ENCODE measurements around the gene HS1BP3. TPM values are rescaled to one million over a fixed set of nuclear protein-coding genes. Genes with fewer than 3 reads are reported as not detected.

HS1BP3 gene, protein sequence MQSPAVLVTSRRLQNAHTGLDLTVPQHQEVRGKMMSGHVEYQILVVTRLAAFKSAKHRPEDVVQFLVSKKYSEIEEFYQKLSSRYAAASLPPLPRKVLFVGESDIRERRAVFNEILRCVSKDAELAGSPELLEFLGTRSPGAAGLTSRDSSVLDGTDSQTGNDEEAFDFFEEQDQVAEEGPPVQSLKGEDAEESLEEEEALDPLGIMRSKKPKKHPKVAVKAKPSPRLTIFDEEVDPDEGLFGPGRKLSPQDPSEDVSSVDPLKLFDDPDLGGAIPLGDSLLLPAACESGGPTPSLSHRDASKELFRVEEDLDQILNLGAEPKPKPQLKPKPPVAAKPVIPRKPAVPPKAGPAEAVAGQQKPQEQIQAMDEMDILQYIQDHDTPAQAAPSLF
- 16.2 and 18.0 TPM in 2 replicates for total RNA-seq (2021)
- Bru-seq, nascent RNA, result percentile 41 among the genes with signal in this experiment
- BruChase-seq, experiment 1, labeled RNA remaining after a 2-hour chase, result percentile 40 among the genes with signal in this experiment
- percentile 45 among the genes with signal in this experiment for BruChase-seq, experiment 2, labeled RNA remaining after a 6-hour chase
- long read RNA-seq, partial matches to known transcripts, result 1 of 6 reads
- long read RNA-seq, other reads (novel, unspliced or antisense), result 5 of 6 reads

DNA sequence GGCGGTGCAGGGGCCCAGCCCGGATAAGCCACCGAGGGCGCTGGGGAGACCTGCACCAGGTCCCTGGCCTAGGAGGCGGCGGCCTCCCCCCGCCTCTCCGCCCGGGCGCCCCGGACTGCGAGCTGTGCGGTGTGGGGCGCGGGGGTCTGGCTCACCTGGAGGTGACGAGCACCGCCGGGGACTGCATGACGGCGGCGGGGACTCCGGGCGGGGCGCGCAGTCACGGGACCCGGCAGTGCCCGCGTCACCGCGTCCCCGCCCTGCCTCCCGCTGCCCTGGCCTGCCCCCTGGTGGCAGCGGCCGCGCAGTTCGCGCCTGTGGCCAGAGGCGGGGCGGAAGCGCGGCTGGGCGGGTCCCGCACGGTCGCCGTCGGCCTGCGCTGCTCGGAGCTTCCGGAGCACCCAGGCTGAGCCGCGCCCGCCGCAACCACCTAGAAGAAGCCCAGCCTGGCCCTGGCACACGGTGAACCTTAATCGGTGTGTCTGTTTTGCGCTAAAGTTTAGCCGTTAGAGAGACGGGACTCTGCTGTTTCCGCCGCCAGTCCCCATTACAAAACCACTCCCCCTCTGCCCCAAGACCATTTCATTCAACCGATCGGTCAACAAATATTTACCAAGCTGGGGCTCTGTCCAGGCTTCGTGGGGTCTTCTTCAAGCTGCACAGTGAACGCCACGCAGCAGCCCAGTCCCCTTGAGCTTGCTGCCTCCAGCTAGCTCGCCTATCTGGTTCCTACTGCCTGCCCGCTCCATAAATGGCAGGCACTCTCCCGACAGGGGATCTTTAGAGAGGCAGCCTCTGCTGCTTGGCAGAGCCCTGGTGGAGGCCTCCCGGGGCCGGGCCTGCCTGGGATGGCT lies at the start of gene HS1BP3:
TSS of gene HS1BP3 (minus strand) at position 222 of the 854 bp plus-strand sequence. CDS start at position 187, 35 bp downstream.
- TF ChIP-seq EZH2 (IDR thresholded peaks at IDR 0.05; ENCODE audit: low read depth), result no peak
- TF ChIP-seq, protein P1, sequence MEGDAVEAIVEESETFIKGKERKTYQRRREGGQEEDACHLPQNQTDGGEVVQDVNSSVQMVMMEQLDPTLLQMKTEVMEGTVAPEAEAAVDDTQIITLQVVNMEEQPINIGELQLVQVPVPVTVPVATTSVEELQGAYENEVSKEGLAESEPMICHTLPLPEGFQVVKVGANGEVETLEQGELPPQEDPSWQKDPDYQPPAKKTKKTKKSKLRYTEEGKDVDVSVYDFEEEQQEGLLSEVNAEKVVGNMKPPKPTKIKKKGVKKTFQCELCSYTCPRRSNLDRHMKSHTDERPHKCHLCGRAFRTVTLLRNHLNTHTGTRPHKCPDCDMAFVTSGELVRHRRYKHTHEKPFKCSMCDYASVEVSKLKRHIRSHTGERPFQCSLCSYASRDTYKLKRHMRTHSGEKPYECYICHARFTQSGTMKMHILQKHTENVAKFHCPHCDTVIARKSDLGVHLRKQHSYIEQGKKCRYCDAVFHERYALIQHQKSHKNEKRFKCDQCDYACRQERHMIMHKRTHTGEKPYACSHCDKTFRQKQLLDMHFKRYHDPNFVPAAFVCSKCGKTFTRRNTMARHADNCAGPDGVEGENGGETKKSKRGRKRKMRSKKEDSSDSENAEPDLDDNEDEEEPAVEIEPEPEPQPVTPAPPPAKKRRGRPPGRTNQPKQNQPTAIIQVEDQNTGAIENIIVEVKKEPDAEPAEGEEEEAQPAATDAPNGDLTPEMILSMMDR (conservative IDR thresholded peaks at IDR 0.05), result peak; percentile 63; the same call in 1 of the 2 replicates
- no peaks in the 10 kb centered on the region for H3F3A ChIP-seq (ENCODE audit: insufficient read depth, low read depth)
- intact Hi-C loops (cut with micrococcal nuclease; ENCODE audit: unreplicated experiment), result no loop called here

DNA sequence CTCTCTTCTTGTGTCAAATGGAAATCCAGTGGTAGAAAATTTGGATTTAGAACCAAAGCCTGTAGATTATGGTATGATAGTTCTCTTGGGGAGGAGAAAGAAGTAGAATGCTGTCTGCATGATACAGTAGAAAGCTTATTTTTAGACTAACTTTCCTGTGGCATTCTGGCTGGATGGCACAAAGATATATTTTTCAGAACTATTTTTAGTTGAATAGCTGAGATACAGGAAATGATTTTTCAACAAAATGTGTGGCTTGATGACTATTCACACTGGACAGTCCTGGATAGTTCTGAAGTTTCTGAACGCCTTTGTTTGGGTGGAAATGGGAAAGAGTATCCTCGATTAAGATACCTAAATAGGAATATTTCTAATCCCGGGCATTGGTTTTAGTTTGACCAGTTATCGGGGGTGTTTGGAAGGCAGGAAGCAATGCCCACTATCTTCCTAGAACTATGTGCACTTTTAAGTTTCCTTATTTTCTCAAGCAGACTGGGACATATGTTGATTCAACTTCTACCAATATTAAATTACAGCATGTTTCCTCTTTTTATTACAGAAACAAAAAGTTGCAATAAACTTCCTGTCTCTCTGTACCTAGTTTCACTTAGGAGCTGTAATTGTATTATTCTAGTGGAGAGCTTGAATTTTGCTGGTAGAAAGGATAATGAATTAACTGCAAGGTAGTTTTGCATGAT lies 48.2 kb upstream of the HS1BP3 start:
- POLR2A ChIA-PET (ENCODE audit: unreplicated experiment), result no interaction called here
- H3K27ac ChIP-seq, result no peak overlapping the region

More for the DNA sequence above, at the start of gene HS1BP3:
- Histone ChIP-seq H3K9me3 (ENCODE audit: insufficient read depth, low read depth) (no peaks in the 10 kb centered on the region), H3K36me3 (ENCODE audit: low read depth) (no peaks in the 10 kb centered on the region), H4K20me1 (ENCODE audit: insufficient read depth) (no peaks in the 10 kb centered on the region), H3K27me3 (ENCODE audit: insufficient read depth, low read depth) (no peaks in the 10 kb centered on the region), H3K9me2 (ENCODE audit: insufficient read depth) (no peaks in the 10 kb centered on the region), H2AFZ (peak within 1 kb of the TSS; percentile 95), H3K79me2 (ENCODE audit: low read depth) (no peaks in the 10 kb centered on the region), H3K27ac (no peak within 1 kb of the TSS), H3K4me3 (peak within 1 kb of the TSS; percentile 69), H3K4me2 (peak within 1 kb of the TSS; percentile 92), H3K4me1 (replicated peaks; ENCODE audit: insufficient read depth) (peaks cover 12% of the 10 kb centered on the region)
- ChIA-PET CTCF (interaction anchor here (0.5 to 1.7 kb wide), 9 partner anchors 9 to 367 kb away, joined by 3 to 8 read pairs (median 4); partner anchors contain the start of gene LDAH), POLR2A (ENCODE audit: unreplicated experiment) (interaction anchor here (0.5 to 1.0 kb wide), 7 partner anchors 10 to 295 kb away, joined by 3 to 25 read pairs (median 4); no protein-coding TSS in a partner anchor)
- BruUV-seq (replicated peaks), result TSS peak; percentile 87
- peak; percentile 56 to 91 for DNase-seq

More for the DNA sequence above, 48.2 kb upstream of the HS1BP3 start:
- Histone ChIP-seq H3K27me3 (ENCODE audit: insufficient read depth, low read depth) (no peaks in the 10 kb centered on the region), H2AFZ (no peak overlapping the region), H3K36me3 (ENCODE audit: low read depth) (no peaks in the 10 kb centered on the region; the same call in 1 of the 2 replicates), H3K4me3 (no peak overlapping the region), H3K4me2 (no peak overlapping the region), H4K20me1 (ENCODE audit: insufficient read depth) (peaks cover 3% of the 10 kb centered on the region; the same call in 1 of the 2 replicates), H3K9me3 (ENCODE audit: insufficient read depth, low read depth) (no peaks in the 10 kb centered on the region), H3K79me2 (ENCODE audit: low read depth) (no peaks in the 10 kb centered on the region), H3K4me1 (replicated peaks; ENCODE audit: insufficient read depth) (no peaks in the 10 kb centered on the region), H3F3A (ENCODE audit: insufficient read depth, low read depth) (no peaks in the 10 kb centered on the region), H3K9me2 (ENCODE audit: insufficient read depth) (no peaks in the 10 kb centered on the region)
- CTCF ChIA-PET, result no interaction called here
- intact Hi-C loops (cut with micrococcal nuclease; ENCODE audit: unreplicated experiment), result no loop called here
- TF ChIP-seq, protein P1 (conservative IDR thresholded peaks at IDR 0.05), result no peak
- TF ChIP-seq EZH2 (IDR thresholded peaks at IDR 0.05; ENCODE audit: low read depth), result no peak
- BruUV-seq (replicated peaks), result no TSS peak
- no peak for DNase-seq

All from PC-9 (cell line).